HepG2 (cell line): ENCODE results near the gene FRMD5. TPM values are rescaled to one million over a fixed set of nuclear protein-coding genes. Genes with fewer than 3 reads are reported as not detected.

ENCODE experiments used
- ATAC-seq: fragments of 200-7000 bp; cut with Tn5 transposase; 3 replicates; pipeline ENCODE4 v1.9.1; 2020; ENCODE audit warnings: mild to moderate bottlenecking, moderate library complexity
- BruUV-seq: library from RNA; stranded (reverse); fragments of 400-500 nt; replicated peaks from 2 replicates; lab custom pipeline; 2021; lab: Mats Ljungman, UMichigan
- CTCF ChIA-PET: fragments of 300-600 bp; formaldehyde crosslinking; extraction: SDS; loops from one replicate; lab custom pipeline; 2021; ENCODE audit warnings: low total read pairs, inconsistent platforms, low intra/inter-chr PET ratio; lab: Yijun Ruan, JAX
- POLR2A ChIA-PET: fragments of 350-600 bp; sonication (Branson Sonifier 250); formaldehyde crosslinking; loops from one replicate; lab custom pipeline; 2020; ENCODE audit warnings: antibody characterized with exemption, inconsistent platforms; lab: Yijun Ruan, JAX
- DNase-seq: peaks from one replicate; pipeline ENCODE4 v3.0.0-alpha.2; 2015; ENCODE audit warnings: low spot score
- FAIRE-seq: peaks from 3 replicates; lab custom pipeline; 2011; peaks lifted over from hg19 to GRCh38; lab: Jason Lieb, UNC
- H2AFZ ChIP-seq: one replicate; pipeline ENCODE4 v1.6.1; 2011; ENCODE audit warnings: low read length, inconsistent platforms
- H3K27ac ChIP-seq: fragments of 300-600 bp; 3 replicates; pipeline ENCODE4 v1.8.0; 2011; ENCODE audit warnings: mixed run types, mild to moderate bottlenecking, mixed read lengths, low read length, inconsistent platforms; ENCODE audit not compliant: insufficient read depth; ENCODE audit errors: extremely low read length
- H3K27me3 ChIP-seq, 2 experiments: fragments of 200-600 bp in 1 of 2; 2 replicates in 1 of 2; 3 replicates in 1 of 2; pipeline versions ENCODE4 v1.6.0 to v1.8.0; 2011; ENCODE audit warnings: low read length in 2 of 2, mild to moderate bottlenecking in 2 of 2, moderate library complexity in 2 of 2, inconsistent platforms in 1 of 2; ENCODE audit not compliant: insufficient read depth in 2 of 2, control insufficient read depth in 1 of 2
- H3K36me3 ChIP-seq, 2 experiments: fragments of 200-600 bp in 1 of 2; replicated peaks in 1 of 2; 2 replicates in 1 of 2; 3 replicates in 1 of 2; pipeline versions ENCODE4 v1.5.1 to v1.8.0; 2011; ENCODE audit warnings: low read length in 2 of 2, inconsistent platforms in 1 of 2; ENCODE audit not compliant: insufficient read depth in 2 of 2, control insufficient read depth in 1 of 2
- H3K4me1 ChIP-seq: 2 replicates; pipeline ENCODE4 v1.5.1; 2012; ENCODE audit warnings: low read length, inconsistent platforms; ENCODE audit not compliant: insufficient read depth
- H3K4me2 ChIP-seq: 2 replicates; pipeline ENCODE4 v1.6.0; 2011; ENCODE audit warnings: low read depth, low read length, inconsistent platforms
- H3K4me3 ChIP-seq, 3 experiments: fragments of 200-600 bp in 1 of 3; sonication (generic), shearing (Covaris generic) in 1 of 3; replicated peaks in 1 of 3; 2 replicates each; pipeline ENCODE4 v1.5.1; 2011 to 2016; ENCODE audit warnings: low read length in 3 of 3, inconsistent platforms in 2 of 3, low read depth in 2 of 3, mild to moderate bottlenecking in 2 of 3, control low read depth in 1 of 3, mixed read lengths in 1 of 3; ENCODE audit not compliant: insufficient read depth in 1 of 3
- H3K79me2 ChIP-seq: one replicate; pipeline ENCODE4 v1.6.1; 2011; ENCODE audit warnings: low read length, inconsistent platforms; ENCODE audit not compliant: insufficient read depth
- H3K9ac ChIP-seq: 2 replicates; pipeline ENCODE4 v1.6.0; 2011; ENCODE audit warnings: mild to moderate bottlenecking, low read depth, low read length, inconsistent platforms; ENCODE audit not compliant: insufficient read depth
- H3K9me3 ChIP-seq: 2 replicates; pipeline ENCODE4 v1.5.1; 2012; ENCODE audit warnings: mild to moderate bottlenecking, low read length
- H4K20me1 ChIP-seq: 2 replicates; pipeline ENCODE4 v1.6.0; 2011; ENCODE audit warnings: inconsistent platforms, mild to moderate bottlenecking, low read length, moderate library complexity; ENCODE audit not compliant: insufficient read depth
- CHD2 ChIP-seq: IDR thresholded peaks from 2 replicates; pipeline ENCODE4 v1.6.1; 2011; ENCODE audit warnings: low read depth, low read length, improper control_type of control experiment
- ETV6 ChIP-seq: sonication (generic); formaldehyde crosslinking; conservative IDR thresholded peaks from 2 replicates; pipeline ENCODE4 v1.4.0; 2020; ENCODE audit warnings: missing genetic modification reagents
- IKZF1 ChIP-seq: fragments of 450-650 bp; IDR thresholded peaks from 2 replicates; pipeline ENCODE4 v1.7.1; 2016
- MEF2D ChIP-seq: sonication (generic); formaldehyde crosslinking; IDR thresholded peaks from 2 replicates; pipeline ENCODE4 v1.5.1; 2020; ENCODE audit warnings: mild to moderate bottlenecking, missing genetic modification reagents
- NCOA2 ChIP-seq: sonication (generic); formaldehyde crosslinking; IDR thresholded peaks from 2 replicates; pipeline ENCODE4 v1.8.0; 2022; ENCODE audit warnings: inconsistent platforms
- NR2F2 ChIP-seq: IDR thresholded peaks from 2 replicates; pipeline ENCODE4 v1.6.1; 2012; ENCODE audit warnings: low read depth, inconsistent platforms, borderline replicate concordance
- TCF12 ChIP-seq, 2 experiments: fragments of 450-650 bp in 1 of 2; sonication (generic) in 1 of 2; formaldehyde crosslinking in 1 of 2; IDR thresholded peaks; 2 replicates each; pipeline versions ENCODE4 v1.6.1 to v1.8.0; 2017 to 2022; ENCODE audit warnings: antibody characterized with exemption in 1 of 2, mild to moderate bottlenecking in 1 of 2, missing genetic modification reagents in 1 of 2, moderate library complexity in 1 of 2
- ZNF629 ChIP-seq: sonication (generic); formaldehyde crosslinking; conservative IDR thresholded peaks from 2 replicates; pipeline ENCODE4 v1.5.0; 2020; ENCODE audit warnings: missing genetic modification reagents
- ZNF724P ChIP-seq: sonication (generic); formaldehyde crosslinking; IDR thresholded peaks from 2 replicates; pipeline ENCODE4 v1.8.0; 2022; ENCODE audit warnings: missing genetic modification reagents, borderline replicate concordance
- WGBS: methylation state at CpG from one replicate; pipeline ENCODE4 v1.1.6; 2017; ENCODE audit warnings: low lambda C conversion rate; 5-methylcytosine and 5-hydroxymethylcytosine counted together
- in situ Hi-C: cut with HindIII; loops from 2 replicates; pipeline ENCODE4 v1.10.0; 2017; ENCODE audit warnings: low pct_unique_long_range_greater_than_20kb; ENCODE audit not compliant: extremely low pct_ligation_motif_present
- intact Hi-C: fragments of 100-400 bp; cut with micrococcal nuclease; formaldehyde crosslinking; loops from one replicate; pipeline ENCODE4 v1.10.0; 2022; ENCODE audit not compliant: unreplicated experiment
- polyA plus RNA-seq, 8 experiments: library from polyadenylated mRNA; depleted of rRNA in 3 of 8; stranded (reverse) in 7 of 8; unstranded in 1 of 8; fragments of >200 nt; fragmentation: Illumina TruSeq in 4 of 8; extraction: Trizol in 4 of 8; gene quantifications; 2 replicates each; pipeline versions ENCODE4 v1.2.1 to v1.2.3, GENCODE V29; 2011 to 2016; ENCODE audit warnings: low read depth in 4 of 8, missing spikeins in 1 of 8, mixed read lengths in 1 of 8; ENCODE audit not compliant: insufficient read depth in 1 of 8
- total RNA-seq, 5 experiments: library from RNA; depleted of rRNA; stranded (reverse); fragments of >200 nt; fragmentation: Illumina TruSeq; extraction: Trizol; gene quantifications; 2 replicates each; pipeline ENCODE4 v1.2.3, GENCODE V29; 2016; ENCODE audit warnings: low read depth in 1 of 5

FRMD5 gene
- total and polyA plus RNA-seq, 2 of the 13 experiments (the other 11 are each of a cell fraction or from before 2014, with no cell fraction given) = 0.93 to 1.5 TPM

GRCh38 chr15:43852607-43853006 lies 342.5 kb downstream of the FRMD5 start:
- ChIA-PET CTCF (no interaction called here), POLR2A (no interaction called here)
- no TSS peak for BruUV-seq
- intact Hi-C loops = no loop called here
- no peak for DNase-seq
- WGBS = 91% methylated on average over 4 of the region's 4 CpGs
- Histone ChIP-seq H3K4me1 (no peaks in the 10 kb centered on the region), H3K27me3 (no peaks in the 10 kb centered on the region)
- in situ Hi-C loops = no loop called here
- no peak for TF ChIP-seq TCF12 (IDR thresholded peaks at IDR 0.05)
- no peak for TF ChIP-seq TCF12 (CRISPR knock-in tag; IDR thresholded peaks at IDR 0.05)
- no peak for TF ChIP-seq NCOA2 (CRISPR knock-in tag)
- no peak for TF ChIP-seq CHD2
- TF ChIP-seq NR2F2 = no peak
- TF ChIP-seq ZNF724P (CRISPR knock-in tag) = no peak
- no peak for TF ChIP-seq MEF2D (CRISPR knock-in tag)
- TF ChIP-seq, all 625 proteins: peak for 0
- Histone ChIP-seq H3K36me3 (no peaks in the 10 kb centered on the region; a peak in 2 of 5 replicates), H3K9ac (no peak overlapping the region), H3K79me2 (no peaks in the 10 kb centered on the region), H4K20me1 (no peaks in the 10 kb centered on the region), H3K4me2 (no peak overlapping the region), H3K27ac (no peak overlapping the region), H3K4me3 (no peak overlapping the region), H3K9me3 (no peaks in the 10 kb centered on the region), H2AFZ (no peak overlapping the region)
- no peak for ATAC-seq
- FAIRE-seq = no peak

- no peak overlapping the region for H3K4me3 ChIP-seq
- H3K4me2 ChIP-seq = no peak overlapping the region
- DNase-seq (no peak), ATAC-seq (no peak), FAIRE-seq (no peak)
- intact Hi-C loops (no loop called here), in situ Hi-C loops (no loop called here)
- H3K79me2 ChIP-seq = no peaks in the 10 kb centered on the region
- H3K9me3 ChIP-seq = no peaks in the 10 kb centered on the region
- H3K4me1 ChIP-seq = no peaks in the 10 kb centered on the region
- H4K20me1 ChIP-seq = no peaks in the 10 kb centered on the region
- H2AFZ ChIP-seq = no peak overlapping the region
- no peaks in the 10 kb centered on the region; a peak in 2 of 5 replicates for H3K36me3 ChIP-seq
- peak; percentile 64 for TF ChIP-seq ZNF629 (CRISPR knock-in tag)
- no peak for TF ChIP-seq IKZF1
- no peak for TF ChIP-seq ETV6 (CRISPR knock-in tag)
- H3K27ac ChIP-seq = no peak overlapping the region
- BruUV-seq = no TSS peak
- POLR2A ChIA-PET = no interaction called here
- CTCF ChIA-PET = no interaction called here
- no peaks in the 10 kb centered on the region for H3K27me3 ChIP-seq
- H3K9ac ChIP-seq = no peak overlapping the region
- WGBS = 75% methylated on average over 3 of the region's 3 CpGs
These were observed 343.8 kb downstream of the FRMD5 start for GRCh38 chr15:43851251-43851650.
